ENCODE data around the gene RAD51D. TPM values are rescaled to one million over a fixed set of nuclear protein-coding genes. Genes with fewer than 3 reads are reported as not detected.

RAD51D gene
- total RNA-seq, 3 donors from 2014 or later (not counting 1 experiment from before 2014, with no cell fraction given), result 15.4 to 27.0 (median 22.7) TPM

- TF ChIP-seq CTCF (IDR thresholded peaks at IDR 0.05), result no peak
- H3K27ac Mint-ChIP-seq, result no peak overlapping the region
- WGBS (ENCODE audit: insufficient coverage), result 93% methylated on average over 6 of the region's 6 CpGs
Measured at GRCh38 chr17:35138218-35138617, 18.6 kb upstream of the RAD51D start.

DNA sequence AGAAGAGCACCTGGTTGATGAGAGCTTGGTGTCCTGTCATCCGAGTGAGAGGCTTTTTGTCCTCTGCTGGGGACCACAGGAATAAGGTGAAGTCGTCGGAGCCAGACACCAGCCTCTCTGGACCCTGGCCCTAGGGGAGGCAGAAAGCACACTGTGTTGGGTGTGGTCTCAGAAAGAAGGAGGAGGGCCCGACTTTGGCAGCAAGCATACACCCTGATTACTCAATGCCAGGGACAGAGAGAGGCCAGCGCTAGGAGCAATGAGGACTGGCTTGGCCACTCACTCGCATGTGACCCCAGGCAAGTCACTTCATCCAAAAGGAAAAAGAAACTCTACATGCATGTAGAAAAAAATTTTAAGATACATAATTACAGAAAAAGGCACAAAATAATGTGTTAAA lies 15.7 kb upstream of the RAD51D start:
- no peaks in the 10 kb centered on the region for H3K27me3 Mint-ChIP-seq (ENCODE audit: low read depth in 2 of 2)
- TF ChIP-seq CTCF (IDR thresholded peaks at IDR 0.05), result no peak
- H3K36me3 ChIP-seq (ENCODE audit: control insufficient read depth, insufficient read depth, low read length), result peaks cover 90% of the 10 kb centered on the region
- H3K4me3 Mint-ChIP-seq, result no peak overlapping the region
- no peaks in the 10 kb centered on the region for H3K9me3 ChIP-seq (ENCODE audit: control insufficient read depth, insufficient read depth, low read length)
- H3K4me1 Mint-ChIP-seq, result no peaks in the 10 kb centered on the region
- no peak overlapping the region for H3K4me3 ChIP-seq (ENCODE audit: low read length)
- no peaks in the 10 kb centered on the region for H3K4me1 ChIP-seq (ENCODE audit: control insufficient read depth, insufficient read depth, low read length)
- DNase-seq (no peak), ATAC-seq (no peak)
- H3K9me3 Mint-ChIP-seq, result no peaks in the 10 kb centered on the region
- peaks cover 18% of the 10 kb centered on the region for H3K36me3 Mint-ChIP-seq
- H3K27ac ChIP-seq (ENCODE audit: low read length), result no peak overlapping the region
- no peaks in the 10 kb centered on the region for H3K27me3 ChIP-seq (ENCODE audit: control insufficient read depth, insufficient read depth, low read length)
- H3K27ac Mint-ChIP-seq, result no peak overlapping the region
- intact Hi-C loops (cut with micrococcal nuclease), result no loop called here
- 95% methylated on average over 6 of the region's 6 CpGs for WGBS (ENCODE audit: insufficient coverage)

More at GRCh38 chr17:35138218-35138617, 18.6 kb upstream of the RAD51D start:
- Histone ChIP-seq H3K9me3 (ENCODE audit: control insufficient read depth, insufficient read depth, low read length) (no peaks in the 10 kb centered on the region), H3K27ac (ENCODE audit: low read length) (no peak overlapping the region), H3K4me3 (ENCODE audit: low read length) (no peak overlapping the region), H3K27me3 (ENCODE audit: control insufficient read depth, insufficient read depth, low read length) (no peaks in the 10 kb centered on the region), H3K36me3 (ENCODE audit: control insufficient read depth, insufficient read depth, low read length) (peaks cover 65% of the 10 kb centered on the region), H3K4me1 (ENCODE audit: control insufficient read depth, insufficient read depth, low read length) (peaks cover 16% of the 10 kb centered on the region)
- ATAC-seq, result no peak
- no peak overlapping the region for H3K4me3 Mint-ChIP-seq
- H3K36me3 Mint-ChIP-seq, result peaks cover 18% of the 10 kb centered on the region
- H3K4me1 Mint-ChIP-seq, result peaks cover 4 to 6% of the 10 kb centered on the region in 2 donors
- peak in 1 of 2 donors; percentile 27 for DNase-seq
- no peaks in the 10 kb centered on the region for H3K9me3 Mint-ChIP-seq
- no peaks in the 10 kb centered on the region for H3K27me3 Mint-ChIP-seq (ENCODE audit: low read depth in 2 of 2)
- intact Hi-C loops (cut with micrococcal nuclease), result no loop called here

GRCh38 chr17:35132816-35133550 lies 13.3 kb upstream of the RAD51D start:
- Mint-ChIP-seq H3K4me3 (no peak overlapping the region), H3K9me3 (no peaks in the 10 kb centered on the region), H3K4me1 (no peaks in the 10 kb centered on the region), H3K36me3 (peaks cover 18% of the 10 kb centered on the region), H3K27me3 (ENCODE audit: low read depth in 2 of 2) (no peaks in the 10 kb centered on the region), H3K27ac (no peak overlapping the region)
- no peak for TF ChIP-seq CTCF (IDR thresholded peaks at IDR 0.05)
- ATAC-seq (no peak), DNase-seq (no peak)
- Histone ChIP-seq H3K9me3 (ENCODE audit: control insufficient read depth, insufficient read depth, low read length) (no peaks in the 10 kb centered on the region), H3K27me3 (ENCODE audit: control insufficient read depth, insufficient read depth, low read length) (no peaks in the 10 kb centered on the region), H3K27ac (ENCODE audit: low read length) (no peak overlapping the region), H3K4me1 (ENCODE audit: control insufficient read depth, insufficient read depth, low read length) (no peaks in the 10 kb centered on the region), H3K36me3 (ENCODE audit: control insufficient read depth, insufficient read depth, low read length) (peaks cover 73% of the 10 kb centered on the region), H3K4me3 (ENCODE audit: low read length) (no peak overlapping the region)
- whole genome bisulfite sequencing (ENCODE audit: insufficient coverage), result 95% methylated on average over 19 of the region's 22 CpGs
- intact Hi-C loops (cut with micrococcal nuclease), result no loop called here

GRCh38 chr17:35132099-35132498 lies 12.4 kb upstream of the RAD51D start:
- intact Hi-C loops (cut with micrococcal nuclease), result no loop called here
- no peaks in the 10 kb centered on the region for H3K9me3 ChIP-seq (ENCODE audit: control insufficient read depth, insufficient read depth, low read length)
- no peak for TF ChIP-seq CTCF (IDR thresholded peaks at IDR 0.05)
- H3K36me3 ChIP-seq (ENCODE audit: control insufficient read depth, insufficient read depth, low read length), result peaks cover 64% of the 10 kb centered on the region
- no peaks in the 10 kb centered on the region for H3K4me1 Mint-ChIP-seq
- H3K27me3 Mint-ChIP-seq (ENCODE audit: low read depth in 2 of 2), result no peaks in the 10 kb centered on the region
- ATAC-seq (no peak), DNase-seq (no peak)
- H3K4me1 ChIP-seq (ENCODE audit: control insufficient read depth, insufficient read depth, low read length), result no peaks in the 10 kb centered on the region
- no peaks in the 10 kb centered on the region for H3K27me3 ChIP-seq (ENCODE audit: control insufficient read depth, insufficient read depth, low read length)
- 80% methylated on average over 10 of the region's 10 CpGs for WGBS (ENCODE audit: insufficient coverage)
- H3K9me3 Mint-ChIP-seq, result no peaks in the 10 kb centered on the region
- no peak overlapping the region for H3K4me3 Mint-ChIP-seq
- H3K27ac Mint-ChIP-seq, result no peak overlapping the region
- H3K36me3 Mint-ChIP-seq, result peaks cover 18% of the 10 kb centered on the region
- no peak overlapping the region for H3K4me3 ChIP-seq (ENCODE audit: low read length)
- H3K27ac ChIP-seq (ENCODE audit: low read length), result no peak overlapping the region
